ENCODE data around the gene PLD5.
"Not testable (repeated sequence)": the region's sequence is repeated elsewhere in the genome, so short reads cannot be mapped to it uniquely, and the experiment has no call there.

- TF ChIP-seq, protein P1, sequence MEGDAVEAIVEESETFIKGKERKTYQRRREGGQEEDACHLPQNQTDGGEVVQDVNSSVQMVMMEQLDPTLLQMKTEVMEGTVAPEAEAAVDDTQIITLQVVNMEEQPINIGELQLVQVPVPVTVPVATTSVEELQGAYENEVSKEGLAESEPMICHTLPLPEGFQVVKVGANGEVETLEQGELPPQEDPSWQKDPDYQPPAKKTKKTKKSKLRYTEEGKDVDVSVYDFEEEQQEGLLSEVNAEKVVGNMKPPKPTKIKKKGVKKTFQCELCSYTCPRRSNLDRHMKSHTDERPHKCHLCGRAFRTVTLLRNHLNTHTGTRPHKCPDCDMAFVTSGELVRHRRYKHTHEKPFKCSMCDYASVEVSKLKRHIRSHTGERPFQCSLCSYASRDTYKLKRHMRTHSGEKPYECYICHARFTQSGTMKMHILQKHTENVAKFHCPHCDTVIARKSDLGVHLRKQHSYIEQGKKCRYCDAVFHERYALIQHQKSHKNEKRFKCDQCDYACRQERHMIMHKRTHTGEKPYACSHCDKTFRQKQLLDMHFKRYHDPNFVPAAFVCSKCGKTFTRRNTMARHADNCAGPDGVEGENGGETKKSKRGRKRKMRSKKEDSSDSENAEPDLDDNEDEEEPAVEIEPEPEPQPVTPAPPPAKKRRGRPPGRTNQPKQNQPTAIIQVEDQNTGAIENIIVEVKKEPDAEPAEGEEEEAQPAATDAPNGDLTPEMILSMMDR (IDR thresholded peaks at IDR 0.05; ENCODE audit: extremely low read depth in 1 of 2, insufficient read depth in 1 of 2, low read depth in 1 of 2, low read length in 2 of 2) = not testable (repeated sequence)
- TF ChIP-seq POLR2A (IDR thresholded peaks at IDR 0.05; ENCODE audit: low read depth, low read length); EZH2 (IDR thresholded peaks at IDR 0.05; ENCODE audit: borderline replicate concordance, low read depth, low read length, severe bottlenecking); POLR2AphosphoS5 (IDR thresholded peaks at IDR 0.05; ENCODE audit: insufficient read depth, low read depth, low read length); FOS (IDR thresholded peaks at IDR 0.05; ENCODE audit: borderline replicate concordance, insufficient read depth, low read length); MYC (IDR thresholded peaks at IDR 0.05; ENCODE audit: low read depth, low read length); GATA2 (IDR thresholded peaks at IDR 0.05; ENCODE audit: insufficient read depth, insufficient read length, low read depth, low read length); JUN (IDR thresholded peaks at IDR 0.05; ENCODE audit: borderline replicate concordance, insufficient read depth, insufficient read length, low read depth): not testable (repeated sequence)
- TF ChIP-seq, protein P2, sequence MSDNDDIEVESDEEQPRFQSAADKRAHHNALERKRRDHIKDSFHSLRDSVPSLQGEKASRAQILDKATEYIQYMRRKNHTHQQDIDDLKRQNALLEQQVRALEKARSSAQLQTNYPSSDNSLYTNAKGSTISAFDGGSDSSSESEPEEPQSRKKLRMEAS (IDR thresholded peaks at IDR 0.05; ENCODE audit: insufficient read depth, insufficient read length) = not testable (repeated sequence)
Observed at GRCh38 chr1:242293781-242294180, 230.7 kb downstream of the PLD5 start.

Measured in endothelial cell of umbilical vein (primary cell).